ENCODE measurements around the gene SMG6.

SMG6 gene

GRCh38 chr17:2070241-2071023, 233.2 kb downstream of the SMG6 start:
- DNase-seq: no peak

GRCh38 chr17:2068519-2069051, 235.0 kb downstream of the SMG6 start:
- DNase-seq: no peak

DNA sequence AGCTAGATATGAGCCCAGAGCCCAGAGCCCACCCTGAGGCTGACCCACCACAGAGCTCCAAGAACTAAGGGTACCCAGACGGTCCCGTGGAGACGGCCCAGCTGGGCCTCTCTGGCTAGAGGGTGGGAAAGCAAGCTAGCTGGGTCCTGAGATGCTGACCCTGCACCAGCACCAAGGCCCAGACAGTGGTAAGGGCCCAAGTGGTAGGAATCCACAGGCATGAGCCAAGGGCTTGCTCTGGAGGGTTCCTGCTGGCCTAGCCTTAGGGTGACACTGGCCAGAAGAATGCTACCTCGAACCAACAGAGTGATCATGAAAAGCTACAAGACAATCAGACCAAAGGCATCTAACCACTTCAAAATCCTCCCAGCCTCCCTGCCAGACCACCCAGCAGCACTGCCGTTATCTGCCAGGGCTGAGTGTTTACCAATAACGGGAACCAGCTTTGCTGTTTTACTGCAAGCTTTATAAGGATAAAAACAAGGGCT, 235.5 kb downstream of the SMG6 start:
- no peak for DNase-seq

- no peak for DNase-seq
Measured at GRCh38 chr17:2067608-2068024, 236.0 kb downstream of the SMG6 start.

GRCh38 chr17:2067048-2067561, 236.5 kb downstream of the SMG6 start:
- DNase-seq: no peak

DNA sequence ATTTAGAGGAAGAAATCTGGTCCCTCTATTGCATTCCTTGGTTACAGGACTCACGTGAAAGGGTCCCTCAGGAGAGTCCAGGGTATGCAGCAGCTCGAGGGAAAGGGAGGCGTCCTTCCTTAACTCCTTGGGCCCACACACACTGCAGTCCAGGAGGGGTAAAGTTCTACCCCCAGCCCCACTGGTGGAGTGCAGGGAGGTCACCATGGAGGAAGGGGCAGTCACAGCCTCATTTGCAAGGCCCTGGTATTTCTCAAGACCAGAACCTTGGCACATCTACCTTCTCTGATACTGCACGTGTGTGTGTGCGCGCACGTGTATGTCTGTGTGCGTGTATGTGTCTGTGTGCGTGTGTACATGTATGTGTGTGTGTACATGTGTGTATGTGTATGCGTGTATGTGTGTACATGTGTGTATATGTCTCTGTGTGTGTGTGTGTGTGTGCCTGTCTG, 237.6 kb downstream of the SMG6 start:
- DNase-seq: no peak

- peak; percentile 51 for DNase-seq
Measured at GRCh38 chr17:2064980-2065785, 238.4 kb downstream of the SMG6 start.

- DNase-seq: no peak
Measured at GRCh38 chr17:2064520-2064971, 239.0 kb downstream of the SMG6 start.

DNA sequence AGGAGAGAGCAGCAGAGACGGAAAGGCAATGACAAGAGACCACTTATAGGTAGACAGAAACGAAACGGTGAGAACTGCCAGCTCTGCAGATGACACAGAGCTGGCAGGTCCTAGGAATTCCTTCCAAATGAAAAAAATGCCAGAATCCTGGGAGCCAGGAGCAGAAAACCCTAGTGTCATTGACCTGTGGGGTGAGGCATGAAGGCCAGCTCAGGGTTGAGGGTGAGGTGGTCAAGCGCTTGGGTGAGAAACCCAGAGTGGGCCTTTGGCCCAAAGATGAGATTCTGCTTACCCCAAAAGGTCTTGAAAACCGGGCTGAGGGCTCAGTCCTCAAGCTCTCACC, 239.5 kb downstream of the SMG6 start:
- no peak for DNase-seq

DNA sequence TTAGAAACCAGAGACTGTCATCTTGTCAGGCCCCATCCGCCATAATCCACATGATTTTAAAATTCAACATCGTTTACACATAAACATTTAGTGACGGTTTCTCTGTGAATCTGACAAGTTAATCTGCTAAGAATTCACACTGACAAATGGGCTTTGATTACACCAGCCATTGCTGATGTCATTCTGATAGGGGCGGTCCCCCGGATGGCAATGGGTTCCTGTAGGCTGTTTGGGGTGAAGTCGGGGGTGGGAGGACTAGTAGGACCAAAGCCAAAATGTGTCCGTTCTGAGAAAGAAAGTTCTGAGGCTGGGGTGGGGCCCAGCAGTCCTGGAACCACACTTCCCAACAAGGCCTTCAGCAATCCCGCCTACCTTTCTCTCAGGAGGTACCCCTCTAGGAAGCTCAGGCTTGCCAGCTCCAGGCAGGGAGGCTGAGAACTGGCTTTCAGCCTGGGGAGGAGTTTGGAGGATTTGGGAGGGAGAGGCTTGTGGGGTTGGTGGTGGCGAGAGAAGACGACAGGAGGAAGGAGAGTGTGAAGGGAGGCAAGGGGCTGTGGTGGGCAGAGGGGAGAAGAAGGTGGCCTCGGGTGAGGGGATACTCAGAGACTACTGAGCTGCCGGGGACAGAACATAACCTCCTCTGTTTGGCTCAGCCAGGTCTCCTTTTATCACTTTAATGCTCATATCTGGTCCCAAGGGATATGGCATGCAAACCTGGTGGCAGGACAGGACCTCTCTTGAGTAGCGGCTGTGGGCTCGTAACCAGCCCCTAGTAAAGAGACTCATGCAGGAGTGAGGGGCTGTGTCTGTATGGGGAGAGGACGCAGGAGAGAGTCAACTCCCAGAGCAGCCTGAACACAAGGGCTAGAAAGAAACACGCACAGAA, 240.1 kb downstream of the SMG6 start:
- no peak for DNase-seq

DNA sequence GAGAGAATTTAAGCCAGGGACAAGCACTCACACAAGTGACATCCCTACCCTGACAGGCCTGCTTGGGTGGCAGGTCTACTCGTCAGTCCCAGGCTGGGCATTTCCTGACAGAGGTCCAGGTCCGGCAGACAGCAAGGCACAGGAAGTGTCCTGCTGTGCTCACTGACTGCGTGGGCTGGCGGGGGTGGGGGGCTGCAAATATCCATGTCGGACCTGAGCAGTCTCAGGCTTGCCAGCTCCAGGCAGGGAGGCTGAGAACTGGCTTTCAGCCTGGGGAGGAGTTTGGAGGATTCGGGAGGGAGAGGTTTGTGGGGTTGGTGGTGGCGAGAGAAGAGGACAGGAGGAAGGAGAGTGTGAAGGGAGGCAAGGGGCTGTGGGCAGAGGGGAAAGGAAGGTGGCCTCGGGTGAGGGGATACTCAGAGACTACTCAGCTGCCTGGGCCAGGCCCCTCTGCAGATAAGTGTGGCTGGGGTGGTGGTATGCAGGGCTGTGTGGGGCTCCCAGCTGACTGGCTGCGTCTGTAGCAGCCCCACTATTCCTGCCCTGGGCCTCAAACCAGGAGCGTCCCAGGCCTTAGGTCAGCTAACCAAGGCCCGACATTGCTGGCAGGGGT, 240.9 kb downstream of the SMG6 start:
- no peak for DNase-seq

GRCh38 chr17:2061441-2061958, 242.1 kb downstream of the SMG6 start:
- no peak for DNase-seq

GRCh38 chr17:2060681-2061440, 242.7 kb downstream of the SMG6 start:
- DNase-seq: no peak

DNA sequence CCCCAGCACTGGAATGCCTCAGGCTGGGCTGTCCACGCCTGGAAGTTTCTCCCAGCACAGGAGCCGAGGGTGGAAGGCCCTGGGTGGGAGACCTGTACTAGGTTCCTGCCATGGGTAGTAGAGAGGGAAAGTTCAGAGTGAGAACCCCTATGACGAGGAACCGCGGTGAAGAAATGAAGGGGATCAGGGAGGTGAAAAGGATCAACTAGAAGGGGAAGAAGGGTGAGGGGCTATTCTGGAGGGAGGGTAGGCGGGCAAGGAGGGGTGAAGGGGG, 243.3 kb downstream of the SMG6 start:
- no peak for DNase-seq

GRCh38 chr17:2059547-2060384, 243.8 kb downstream of the SMG6 start:
- DNase-seq: no peak

- DNase-seq: peak; percentile 67
Measured at GRCh38 chr17:2058586-2059546, 244.7 kb downstream of the SMG6 start.

GRCh38 chr17:2057760-2058585, 245.6 kb downstream of the SMG6 start:
- DNase-seq: no peak

DNA sequence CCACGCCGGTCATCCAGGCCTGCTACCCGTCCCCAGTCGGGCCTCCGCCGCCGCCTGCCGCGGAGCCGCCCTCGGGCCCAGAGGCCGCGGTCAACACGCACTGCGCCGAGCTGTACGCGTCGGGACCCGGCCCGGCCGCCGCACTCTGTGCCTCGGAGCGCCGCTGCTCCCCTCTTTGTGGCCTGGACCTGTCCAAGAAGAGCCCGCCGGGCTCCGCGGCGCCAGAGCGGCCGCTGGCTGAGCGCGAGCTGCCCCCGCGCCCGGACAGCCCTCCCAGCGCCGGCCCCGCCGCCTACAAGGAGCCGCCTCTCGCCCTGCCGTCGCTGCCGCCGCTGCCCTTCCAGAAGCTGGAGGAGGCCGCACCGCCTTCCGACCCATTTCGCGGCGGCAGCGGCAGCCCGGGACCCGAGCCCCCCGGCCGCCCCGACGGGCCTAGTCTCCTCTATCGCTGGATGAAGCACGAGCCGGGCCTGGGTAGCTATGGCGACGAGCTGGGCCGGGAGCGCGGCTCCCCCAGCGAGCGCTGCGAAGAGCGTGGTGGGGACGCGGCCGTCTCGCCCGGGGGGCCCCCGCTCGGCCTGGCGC, 246.3 kb downstream of the SMG6 start:
- DNase-seq: no peak
